ENCODE measurements around the gene TMCO4. TPM values are rescaled to one million over a fixed set of nuclear protein-coding genes. Genes with fewer than 3 reads are reported as not detected.
"Not testable (repeated sequence)": the region's sequence is repeated elsewhere in the genome, so short reads cannot be mapped to it uniquely, and the experiment has no call there.

Gene TMCO4
- total RNA-seq, 1 donor from 2014 or later: 16.8 TPM

DNA sequence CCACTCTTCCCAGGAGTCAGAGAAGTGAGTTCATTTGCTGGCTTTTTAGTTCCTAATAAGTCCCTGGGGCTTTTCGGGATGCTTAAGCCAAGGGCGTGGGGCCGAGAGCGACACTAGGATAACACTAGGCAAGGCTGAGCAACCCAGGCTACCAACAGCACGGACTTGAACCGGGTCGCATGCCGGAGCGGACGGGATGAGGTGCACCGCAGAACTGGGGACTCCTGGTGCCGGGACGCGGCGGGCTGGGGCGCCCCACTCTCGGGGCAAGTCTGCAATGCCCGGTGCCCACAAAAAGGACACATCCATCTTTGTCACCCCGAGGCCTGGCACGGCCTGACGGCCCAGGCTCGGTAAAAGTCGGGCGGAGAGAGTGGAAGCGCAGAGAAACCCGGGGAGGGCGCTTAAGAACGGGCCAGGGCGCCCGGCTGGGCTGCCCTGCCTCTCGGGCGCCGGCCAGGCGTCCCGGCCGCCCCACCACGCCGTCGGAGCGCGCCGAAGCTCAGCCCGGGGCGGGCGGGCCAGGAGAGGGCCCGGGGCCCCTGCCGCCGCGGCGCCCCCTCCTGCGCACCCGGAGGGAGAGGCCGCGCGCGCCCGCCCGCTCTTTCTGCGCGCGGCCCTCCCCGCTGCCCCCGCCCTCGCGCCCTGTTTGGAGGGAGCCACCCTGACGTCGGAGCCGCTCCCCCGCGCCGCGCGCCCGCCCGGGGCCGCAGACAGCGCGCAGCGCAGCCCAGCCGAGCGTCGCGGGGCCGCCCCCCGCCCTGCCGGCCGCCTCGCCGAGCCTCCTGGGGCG is 155.9 kb downstream of the TMCO4 start, which contains the start of gene NBL1:
NBL1 (plus strand) TSS at position 710 of the 793 bp plus-strand sequence. CDS start 10,720 bp downstream, outside the sequence.
- intact Hi-C loops (cut with micrococcal nuclease): loop anchor here (1.0 kb wide), 2 partner anchors 10 to 47 kb away; a partner anchor contains a TSS

DNA sequence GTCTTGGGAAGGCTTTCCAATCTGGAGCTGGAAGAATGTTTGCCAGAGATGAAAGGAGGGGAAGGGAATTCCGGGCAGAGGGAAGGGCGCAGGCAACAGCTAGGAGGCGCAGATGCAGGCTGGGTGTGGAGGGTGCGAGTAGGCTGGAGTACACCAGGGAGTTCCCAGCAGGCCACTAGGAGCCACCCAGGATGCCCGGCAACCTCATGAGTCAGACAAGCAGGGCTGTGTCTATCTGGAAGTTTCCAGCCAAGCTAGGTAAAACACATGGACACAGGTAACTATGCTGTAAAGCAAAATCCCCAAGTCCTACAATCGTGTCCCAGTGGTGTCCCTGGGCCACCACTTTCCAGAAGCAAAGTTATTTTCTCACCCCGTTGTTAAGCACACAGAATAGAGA is 156.6 kb downstream of the TMCO4 start:
- intact Hi-C loops (cut with micrococcal nuclease): no loop called here

DNA sequence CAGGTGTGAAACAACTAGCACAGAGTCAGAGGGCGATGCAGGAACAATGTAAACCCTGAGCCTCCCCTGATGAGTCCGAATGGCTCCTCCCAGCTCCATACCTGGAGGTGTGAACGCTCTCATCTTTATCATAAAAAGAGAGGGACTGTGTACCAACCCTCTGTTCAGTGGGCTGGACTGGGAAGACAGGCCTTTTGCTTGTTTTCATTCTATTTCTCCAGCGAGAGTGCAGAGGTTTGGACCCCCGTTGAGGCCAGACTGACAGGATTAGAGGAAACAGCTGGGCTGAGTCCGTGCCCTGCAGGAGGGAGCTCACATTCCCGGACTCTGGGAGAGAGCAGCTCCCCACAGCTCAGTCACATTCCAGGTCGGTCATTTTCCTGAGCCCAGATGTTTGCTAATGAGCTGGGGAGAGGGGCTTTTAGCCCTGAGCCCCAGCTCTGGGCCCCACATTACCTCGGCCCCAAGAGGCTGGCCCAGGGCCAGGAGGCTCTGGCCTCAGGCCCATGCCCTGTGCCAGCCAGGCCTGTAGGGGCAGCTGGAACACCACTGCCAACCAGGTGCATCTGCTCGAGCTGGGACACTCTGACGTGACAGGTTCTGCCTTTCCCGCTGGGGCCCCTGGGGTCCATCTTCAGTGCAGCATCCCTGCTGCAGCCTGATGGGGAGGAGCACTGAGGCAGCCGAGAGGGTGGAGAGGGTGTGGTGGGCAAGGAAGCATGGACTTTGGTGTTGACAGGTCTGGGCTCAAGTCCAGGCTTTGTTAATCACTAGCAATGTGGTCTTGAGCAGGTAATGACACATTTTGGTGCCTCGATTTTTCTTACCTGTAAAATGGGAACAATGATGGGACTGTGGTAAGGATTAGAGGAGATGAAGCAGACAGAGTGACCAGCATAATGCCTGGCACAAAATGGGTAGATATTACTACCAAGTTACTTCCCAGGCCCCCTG is 159.1 kb downstream of the TMCO4 start:
- intact Hi-C loops (cut with micrococcal nuclease): no loop called here

DNA sequence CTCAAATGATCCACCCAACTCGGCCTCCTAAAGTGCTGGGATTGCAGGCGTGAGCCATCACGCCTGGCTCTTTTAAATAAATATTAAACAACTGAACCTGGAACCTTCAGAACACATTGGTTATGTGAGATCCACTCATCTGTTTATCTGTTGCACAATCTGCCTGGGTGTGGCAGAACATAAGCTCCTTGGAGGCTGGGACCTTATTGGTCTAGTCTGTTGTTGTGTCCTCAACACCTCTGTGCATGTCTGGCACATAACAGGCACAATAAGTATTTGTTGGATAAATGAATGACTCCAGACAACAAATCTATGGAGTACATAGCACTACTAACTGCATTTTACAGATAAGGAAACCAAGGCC is 159.7 kb downstream of the TMCO4 start:
- intact Hi-C loops (cut with micrococcal nuclease): no loop called here

DNA sequence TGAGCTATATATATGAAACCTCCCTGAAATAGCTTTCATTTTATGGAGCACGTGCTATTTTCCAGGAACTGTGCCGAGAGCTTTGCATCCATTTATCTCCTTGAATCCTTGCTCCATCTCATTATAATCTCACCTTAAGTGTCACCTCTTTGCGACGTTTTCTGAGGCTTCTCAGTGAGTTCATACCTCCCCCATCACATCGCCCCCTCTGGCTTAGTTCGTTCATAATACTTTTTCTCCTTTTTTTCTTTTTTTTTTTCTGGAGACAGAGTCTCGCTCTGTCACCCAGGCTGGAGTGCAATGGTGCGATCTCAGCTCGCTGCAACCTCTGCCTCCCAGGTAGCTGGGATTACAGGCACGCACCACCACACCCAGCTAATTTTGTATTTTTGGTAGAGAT is 160.5 kb downstream of the TMCO4 start:
- intact Hi-C loops (cut with micrococcal nuclease): not testable (repeated sequence)

DNA sequence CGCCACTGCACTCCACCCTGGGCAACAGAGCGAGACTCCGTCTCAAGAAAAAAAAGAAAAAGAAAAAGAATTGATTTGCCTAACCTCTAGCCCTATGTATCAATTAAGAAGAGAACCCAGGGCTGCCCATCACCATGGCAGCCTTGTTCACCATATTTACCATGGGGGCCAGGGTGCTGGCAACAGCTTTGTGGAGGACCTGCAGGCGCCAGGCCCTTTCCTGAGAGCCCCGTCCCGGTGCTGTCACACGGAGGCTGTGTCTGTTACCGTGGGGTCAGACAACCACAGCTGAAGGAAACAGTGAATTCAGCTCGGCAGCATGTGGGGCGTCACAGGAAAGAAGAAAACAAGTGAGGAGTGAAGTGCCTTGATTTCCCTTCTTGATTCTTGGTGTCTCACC is 162.1 kb downstream of the TMCO4 start:
- intact Hi-C loops (cut with micrococcal nuclease): no loop called here

DNA sequence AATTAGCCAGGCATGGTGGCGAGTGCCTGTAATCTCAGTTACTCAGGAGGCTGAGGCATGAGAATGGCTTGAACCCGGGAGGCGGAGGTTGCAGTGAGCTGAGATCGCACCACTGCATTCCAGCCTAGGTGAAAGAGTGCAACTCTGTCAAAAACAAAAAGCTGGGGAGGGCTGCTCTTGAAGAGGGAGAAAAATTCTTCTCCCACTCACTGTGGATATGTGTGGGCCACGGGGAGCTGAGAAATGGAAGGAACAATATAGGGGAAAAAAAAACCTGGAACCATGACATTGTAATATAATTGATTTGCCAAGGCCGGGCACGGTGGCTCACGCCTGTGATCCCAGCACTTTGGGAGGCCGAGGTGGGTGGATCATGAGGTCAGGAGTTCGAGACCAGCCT is 163.0 kb downstream of the TMCO4 start:
- intact Hi-C loops (cut with micrococcal nuclease): not testable (repeated sequence)

DNA sequence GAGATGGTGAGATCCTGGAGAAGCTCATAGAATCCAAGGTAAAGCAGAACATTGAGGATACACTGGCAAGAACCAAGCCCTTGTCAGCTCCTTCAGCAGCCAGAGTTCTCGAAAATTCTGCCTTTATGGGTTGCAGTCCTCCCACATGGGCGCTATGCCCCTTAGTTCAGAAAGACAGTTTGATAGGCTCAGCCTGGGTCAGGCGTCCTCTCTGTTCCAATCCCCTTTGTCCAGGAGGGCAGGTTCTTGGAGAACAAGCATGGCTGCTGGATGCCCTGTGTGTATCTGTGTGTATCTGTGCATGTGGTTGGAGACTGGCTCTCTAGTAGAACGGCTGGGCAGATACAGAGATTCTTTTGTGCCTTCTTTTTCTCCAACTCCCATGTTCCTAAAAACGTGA is 163.7 kb downstream of the TMCO4 start:
- intact Hi-C loops (cut with micrococcal nuclease): no loop called here

DNA sequence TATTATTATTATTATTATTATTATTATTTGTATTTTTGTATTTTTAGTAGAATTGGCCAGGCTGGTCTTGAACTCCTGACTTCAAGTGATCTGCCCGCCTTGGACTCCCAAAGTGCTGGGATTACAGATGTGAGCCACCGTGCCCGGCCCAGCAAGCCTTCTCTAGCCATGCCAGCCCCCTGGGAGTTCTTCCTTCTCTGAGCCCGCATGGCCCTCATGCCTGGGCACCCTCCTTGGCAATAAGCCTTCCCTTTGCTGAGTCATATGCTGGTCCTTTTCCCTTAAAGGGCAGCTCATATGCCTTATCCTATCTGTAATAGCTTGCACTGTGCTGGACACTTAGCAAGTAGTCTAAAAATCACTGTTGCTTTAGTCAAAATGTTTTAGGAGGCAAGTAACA is 164.1 kb downstream of the TMCO4 start:
- intact Hi-C loops (cut with micrococcal nuclease): no loop called here

DNA sequence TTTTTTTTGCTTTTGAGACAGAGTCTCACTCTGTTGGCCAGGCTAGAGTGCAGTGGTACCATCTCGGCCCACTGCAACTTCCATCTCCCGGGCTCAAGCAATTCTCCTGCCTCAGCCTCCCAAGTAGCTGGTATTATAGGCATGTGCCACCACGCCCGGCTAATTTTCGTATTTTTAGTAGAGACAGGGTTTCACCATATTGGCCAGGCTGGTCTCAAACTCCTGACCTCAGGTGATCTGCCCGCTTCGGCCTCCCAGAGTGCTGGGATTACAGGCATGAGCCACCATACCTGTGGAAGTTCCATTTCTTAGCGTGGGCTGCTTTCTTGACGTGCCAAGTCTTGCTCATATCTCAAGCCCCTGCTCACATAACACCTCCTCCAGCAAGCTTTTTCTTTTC is 164.7 kb downstream of the TMCO4 start:
- intact Hi-C loops (cut with micrococcal nuclease): not testable (repeated sequence)

DNA sequence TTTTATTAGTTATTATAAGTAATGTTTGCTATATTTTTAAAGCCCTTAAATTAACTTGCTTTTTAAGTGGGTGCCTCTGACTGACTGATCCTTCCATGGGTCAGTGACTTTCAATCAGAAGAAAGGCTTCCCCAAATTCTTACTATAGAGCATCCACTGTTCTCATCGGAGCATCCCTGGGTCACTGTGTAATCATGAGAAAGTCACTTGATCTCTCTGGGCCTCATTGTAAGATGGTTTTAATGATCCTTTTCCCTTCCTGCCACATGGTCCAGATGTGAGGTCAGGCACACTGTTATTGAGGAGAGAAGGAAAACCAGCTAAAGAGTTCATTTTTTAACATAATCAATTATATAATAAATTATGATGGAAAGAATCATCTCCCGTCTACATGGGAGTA is 166.6 kb downstream of the TMCO4 start:
- intact Hi-C loops (cut with micrococcal nuclease): no loop called here

Other genes with a start within 250 kb of the TMCO4 start
- gene NBL1, start 155.6 kb downstream of the TMCO4 start, total RNA-seq: 32.8 and 34.0 TPM in 2 replicates
- not detected in 2 replicates for gene HTR6, start 135.0 kb downstream of the TMCO4 start, total RNA-seq
- gene RNF186, start 15.4 kb upstream of the TMCO4 start, total RNA-seq: not detected in 2 replicates
- gene OTUD3, start 82.5 kb upstream of the TMCO4 start, total RNA-seq: 11.9 and 13.6 TPM in 2 replicates
- not detected in 2 replicates for gene PLA2G2E, start 123.7 kb upstream of the TMCO4 start, total RNA-seq
- gene PLA2G2A, start 179.7 kb upstream of the TMCO4 start, total RNA-seq: not detected in 2 replicates

Measured in T-helper 1 cell treated with Interleukin-12 subunit alpha and Interleukin-12 subunit beta and Interleukin-4 antibody, amounts not matched to agents 30 ng/mL and 1 ng/mL, for 36 hours (primary cell).